ENCODE measurements around the gene DCAKD.

DCAKD gene

GRCh38 chr17:45022288-45022648 is 29.2 kb downstream of the DCAKD start:
- no peak for TF ChIP-seq CTCF (conservative IDR thresholded peaks at IDR 0.05; ENCODE audit: low read depth, low read length)
- no peak overlapping the region for H3K4me3 ChIP-seq (ENCODE audit: low read length)
- no peak for DNase-seq (ENCODE audit: low read depth)

- peak overlapping the region; percentile 32 for H3K4me3 ChIP-seq (ENCODE audit: low read length)
- peak; percentile 61 for TF ChIP-seq CTCF (conservative IDR thresholded peaks at IDR 0.05; ENCODE audit: low read depth, low read length)
Observed at GRCh38 chr17:45021607-45022287, 29.7 kb downstream of the DCAKD start.

GRCh38 chr17:45020354-45021138 is 30.9 kb downstream of the DCAKD start:
- no peak overlapping the region for H3K4me3 ChIP-seq (ENCODE audit: low read length)
- TF ChIP-seq CTCF (conservative IDR thresholded peaks at IDR 0.05; ENCODE audit: low read depth, low read length) = no peak
- DNase-seq (ENCODE audit: low read depth) = no peak

More at GRCh38 chr17:45021607-45022287, 29.7 kb downstream of the DCAKD start:
- DNase-seq (ENCODE audit: low read depth) = no peak

GRCh38 chr17:45018848-45019711 is 32.4 kb downstream of the DCAKD start:
- peak overlapping the region; percentile 45 for H3K4me3 ChIP-seq (ENCODE audit: low read length)
- no peak for DNase-seq (ENCODE audit: low read depth)
- peak; percentile 33 for TF ChIP-seq CTCF (conservative IDR thresholded peaks at IDR 0.05; ENCODE audit: low read depth, low read length)

DNA sequence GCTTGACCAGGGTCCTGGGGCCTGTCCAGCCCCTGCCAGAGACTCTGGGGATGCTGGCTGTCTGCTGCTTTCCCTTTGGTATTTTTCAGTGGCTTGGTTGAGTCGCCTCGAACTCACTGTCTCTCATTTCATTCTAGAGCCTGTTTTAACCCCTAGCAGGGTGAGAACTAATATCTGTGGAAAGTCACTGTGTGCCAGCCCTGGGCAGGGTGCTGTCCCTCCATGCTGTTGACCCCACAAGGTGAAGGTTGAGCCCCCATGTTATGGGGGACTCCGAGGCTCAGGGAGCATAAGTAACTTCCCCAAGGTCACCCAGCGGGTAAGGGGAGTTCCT is 33.0 kb downstream of the DCAKD start:
- H3K4me3 ChIP-seq (ENCODE audit: low read length) = peak overlapping the region; percentile 45
- no peak for TF ChIP-seq CTCF (conservative IDR thresholded peaks at IDR 0.05; ENCODE audit: low read depth, low read length)

DNA sequence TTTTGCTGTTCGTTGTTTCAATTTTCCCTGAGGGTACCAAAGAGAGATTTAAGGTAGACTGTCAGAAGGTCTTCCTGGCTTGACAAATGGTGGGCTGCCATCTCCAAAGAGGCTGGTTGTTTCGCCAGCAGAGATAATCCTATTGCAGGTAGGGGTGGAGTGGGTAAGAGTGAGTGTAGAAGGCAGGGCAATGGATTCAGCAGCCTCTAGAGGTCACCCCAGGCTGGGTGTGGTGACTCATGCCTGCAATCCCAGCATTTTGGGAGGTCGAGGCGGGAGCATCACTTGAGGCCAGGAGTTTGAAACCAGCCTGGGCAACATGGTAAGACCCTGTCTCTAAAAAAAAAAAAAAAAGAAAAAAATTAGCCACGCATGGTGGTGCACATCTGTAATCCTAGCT is 34.6 kb downstream of the DCAKD start:
- no peak for DNase-seq (ENCODE audit: low read depth)
- TF ChIP-seq CTCF (conservative IDR thresholded peaks at IDR 0.05; ENCODE audit: low read depth, low read length) = peak; percentile 36
- H3K4me3 ChIP-seq (ENCODE audit: low read length) = no peak overlapping the region

More for the DNA sequence above, 33.0 kb downstream of the DCAKD start:
- no peak for DNase-seq (ENCODE audit: low read depth)

Measured in retinal pigment epithelial cell (primary cell).